ENCODE data around the gene IL17RC.
"Not testable (repeated sequence)": the region's sequence is repeated elsewhere in the genome, so short reads cannot be mapped to it uniquely, and the experiment has no call there.

Gene IL17RC

DNA sequence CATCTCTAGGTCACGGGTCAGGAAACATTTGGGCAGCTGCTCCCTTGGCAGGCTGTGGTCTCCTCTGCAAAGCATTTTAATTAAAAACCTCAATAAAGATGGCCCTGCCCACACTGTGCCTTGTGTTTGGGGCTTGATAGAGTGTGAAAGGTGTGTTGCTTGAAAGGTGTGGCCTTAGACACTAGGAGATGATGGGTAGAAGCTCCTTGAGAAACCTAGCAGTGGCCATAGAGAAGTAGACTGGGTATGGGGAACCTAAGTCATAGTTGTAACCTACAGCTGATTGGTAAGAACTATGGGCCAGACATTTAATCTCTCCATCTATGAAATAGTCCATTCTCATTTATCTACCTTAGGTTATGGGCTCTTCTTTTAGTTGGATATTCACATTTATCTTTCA lies 23.2 kb upstream of the IL17RC start:
- DNase-seq (ENCODE audit: low spot score): no peak

DNA sequence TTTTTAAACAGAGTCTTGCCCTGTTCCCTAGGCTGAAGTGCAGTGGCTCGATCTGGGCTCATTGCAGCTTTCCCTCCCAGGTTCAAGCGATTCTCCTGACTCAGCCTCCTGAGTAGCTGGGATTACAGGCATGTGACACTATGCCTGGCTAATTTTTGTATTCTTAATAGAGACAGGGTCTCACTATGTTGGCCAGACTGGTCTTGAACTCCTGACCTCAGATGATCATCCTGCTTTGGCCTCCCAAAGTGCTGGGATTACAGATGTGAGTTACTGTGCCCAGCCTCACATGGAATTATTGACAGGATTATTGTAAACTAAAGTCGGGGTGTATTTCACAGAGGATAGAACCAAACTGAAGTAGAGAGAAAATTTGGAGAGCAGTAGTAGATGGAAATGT lies 21.2 kb upstream of the IL17RC start:
- not testable (repeated sequence) for DNase-seq (ENCODE audit: low spot score)

DNA sequence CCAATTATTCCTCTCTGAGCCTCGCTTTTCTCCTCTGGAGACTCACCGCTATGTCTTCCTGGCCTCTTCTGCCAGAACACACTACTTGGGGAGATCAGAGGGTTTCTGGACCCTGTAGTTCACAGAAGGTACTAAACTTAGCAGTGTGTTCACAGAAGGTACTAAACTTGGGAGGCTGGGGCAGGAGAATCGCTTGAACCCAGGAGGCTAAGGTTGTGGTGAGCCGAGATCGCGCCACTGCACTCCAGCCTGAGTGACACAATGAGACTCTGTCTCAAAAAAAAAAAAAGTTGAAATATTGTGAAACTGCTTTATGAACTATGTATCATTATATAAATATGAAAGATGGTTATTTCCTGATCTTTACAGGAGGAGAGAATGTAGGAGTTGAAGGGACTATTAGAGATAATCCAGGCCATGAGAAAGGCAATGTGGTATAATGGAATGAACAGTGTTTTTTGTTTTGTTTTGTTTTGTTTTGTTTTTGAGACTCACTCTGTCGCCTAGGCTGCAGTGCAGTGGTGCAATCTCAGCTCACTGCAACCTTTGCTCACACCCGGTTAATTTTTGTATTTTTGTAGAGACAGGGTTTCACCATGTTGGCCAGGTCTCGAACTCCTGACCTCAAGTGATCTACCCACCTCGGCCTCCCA lies 20.0 kb upstream of the IL17RC start:
- DNase-seq (ENCODE audit: low spot score): not testable (repeated sequence)

DNA sequence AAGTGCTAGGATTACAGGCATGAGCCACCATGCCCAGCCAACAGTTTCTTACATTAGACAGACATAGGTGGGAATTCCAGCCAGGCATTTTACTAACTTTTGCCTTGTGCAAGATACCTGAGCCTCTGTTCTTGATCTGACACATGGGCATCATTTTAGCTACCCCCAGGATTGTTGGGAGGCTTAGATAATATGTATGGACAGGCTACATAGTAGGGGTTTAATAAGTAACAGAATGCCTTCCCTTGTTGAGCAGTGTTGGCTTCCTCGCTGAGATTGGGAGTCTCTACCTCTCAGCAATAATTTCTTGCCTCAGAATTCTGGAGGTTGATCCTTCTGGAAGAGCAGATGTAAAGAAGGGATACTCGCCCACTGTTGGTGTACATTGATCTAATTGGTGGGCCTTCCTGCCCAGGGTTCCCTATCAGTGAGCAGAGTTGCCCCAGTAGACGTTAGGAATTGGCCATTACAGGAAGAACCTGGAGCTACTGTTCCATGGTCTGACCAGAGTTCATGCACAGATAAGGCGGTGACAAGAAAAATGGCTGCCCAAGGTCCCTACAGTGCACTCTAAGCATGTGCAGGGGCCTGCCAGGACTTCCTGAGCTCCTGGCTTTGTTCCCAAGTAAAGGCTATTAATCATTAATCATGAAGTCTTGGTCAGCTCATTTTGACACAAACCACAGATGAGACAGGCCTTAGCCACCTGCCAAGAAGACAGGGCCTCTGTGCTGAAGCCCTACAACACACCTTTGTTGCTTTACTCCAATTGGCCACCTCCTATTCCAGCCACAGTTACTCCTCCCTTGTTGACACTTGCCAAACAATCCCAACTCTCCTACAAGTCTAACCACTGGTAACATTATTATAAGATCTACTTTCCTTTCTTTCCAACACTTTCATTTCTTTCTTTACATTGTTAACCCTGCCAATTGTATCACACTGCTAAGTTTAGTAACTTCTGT lies 19.2 kb upstream of the IL17RC start:
- DNase-seq (ENCODE audit: low spot score): no peak

DNA sequence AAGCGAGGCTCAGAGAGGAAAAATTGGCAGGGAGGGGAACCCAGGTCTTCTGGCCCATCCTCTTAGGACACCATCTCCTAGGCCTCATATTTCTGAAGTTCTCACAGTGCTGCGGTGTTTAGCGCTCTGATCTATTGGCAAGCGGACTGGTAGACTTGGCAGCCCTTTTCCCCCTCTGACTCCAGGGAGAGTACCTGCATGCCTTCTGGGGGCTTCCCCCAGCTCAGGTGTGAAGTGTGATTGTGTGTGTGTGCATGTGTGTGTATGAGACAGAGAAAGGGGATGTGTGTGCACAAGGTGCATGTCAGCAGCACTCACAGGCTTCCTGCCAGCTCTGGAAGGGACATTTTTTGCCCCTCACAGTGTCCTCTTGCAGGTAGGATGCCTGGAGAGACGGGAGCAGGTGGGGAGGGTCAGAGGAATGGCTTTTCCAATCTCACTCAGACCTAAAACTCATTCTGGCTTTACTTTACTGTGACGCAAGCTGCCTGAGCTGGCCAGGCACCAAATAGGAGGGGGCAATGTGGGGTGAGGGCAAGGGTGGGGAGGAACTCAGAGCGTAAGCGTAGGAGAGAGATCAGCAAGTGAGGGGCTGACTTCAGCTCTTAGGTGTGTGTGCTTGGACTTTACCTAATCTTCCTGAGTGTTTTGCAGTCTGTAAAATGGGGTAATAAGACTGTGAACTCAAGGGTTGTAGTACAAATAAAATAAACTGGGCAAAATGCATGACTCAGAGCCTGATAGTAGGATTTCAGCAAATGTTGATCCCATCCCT lies 18.2 kb upstream of the IL17RC start:
- no peak for DNase-seq (ENCODE audit: low spot score)

DNA sequence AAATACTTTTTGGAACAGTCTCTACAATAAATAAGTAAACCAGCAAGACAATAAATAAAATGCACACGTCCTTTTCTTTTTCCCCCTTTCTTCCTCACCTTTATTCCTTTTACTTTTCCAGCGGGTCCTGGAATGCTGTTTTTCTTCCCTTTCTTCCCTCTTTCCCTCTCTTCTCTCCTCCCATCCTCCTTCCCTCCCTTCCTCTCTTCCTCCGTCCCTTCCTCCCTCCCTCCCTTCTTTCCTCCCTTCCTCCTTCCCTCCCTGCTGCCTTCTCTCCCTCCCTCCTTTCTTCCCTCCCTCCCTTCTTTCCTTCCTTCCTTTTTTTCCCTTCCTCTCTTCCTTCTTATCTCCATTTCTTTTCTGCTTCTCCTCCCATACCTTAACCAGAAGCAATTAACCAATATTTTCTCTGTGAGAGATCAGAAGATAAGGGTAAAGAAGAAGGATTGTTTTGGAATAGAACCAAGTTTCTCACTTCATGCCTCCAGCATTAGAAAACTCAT lies 17.6 kb upstream of the IL17RC start:
- no peak for DNase-seq (ENCODE audit: low spot score)

DNA sequence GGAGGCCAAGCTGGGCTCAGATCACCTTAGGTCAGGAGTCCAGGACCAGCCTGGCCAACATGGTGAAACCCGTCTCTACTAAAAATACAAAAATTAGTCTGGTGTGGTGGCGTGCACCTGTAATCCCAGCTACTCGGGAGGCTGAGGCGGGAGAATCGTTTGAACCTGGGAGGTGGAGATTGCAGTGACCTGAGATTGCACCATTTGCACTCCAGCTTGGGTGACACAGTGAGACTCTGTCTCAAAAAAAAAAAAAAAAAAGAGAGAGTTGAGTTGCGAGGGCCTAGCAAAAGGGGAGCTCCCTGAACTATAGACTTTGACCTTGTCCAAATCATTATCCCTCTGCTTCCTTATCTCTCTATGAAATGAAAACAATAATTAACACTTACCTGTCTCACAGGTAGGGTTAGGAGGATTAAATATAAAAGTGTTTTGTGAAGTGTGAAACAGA lies 15.9 kb upstream of the IL17RC start:
- not testable (repeated sequence) for DNase-seq (ENCODE audit: low spot score)

DNA sequence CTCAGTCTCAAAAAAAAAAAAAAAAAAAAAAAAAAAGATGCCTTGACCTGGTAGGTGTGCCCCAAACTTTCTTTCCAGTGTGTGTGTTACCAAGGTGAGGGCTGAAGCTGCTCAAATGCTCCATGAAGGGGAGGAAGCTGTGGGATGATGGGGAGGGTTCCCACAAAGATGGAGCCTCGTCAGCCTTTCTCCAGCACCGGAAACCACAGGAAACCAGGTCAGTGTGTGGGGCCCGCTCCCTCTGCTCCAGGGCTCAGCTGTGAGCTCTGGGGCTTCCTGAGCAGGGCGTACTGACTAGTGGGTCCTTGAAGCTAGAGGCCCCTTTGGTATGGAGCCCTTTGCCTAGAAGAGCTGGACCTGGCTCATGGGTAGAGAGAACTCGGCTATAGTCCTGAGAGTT lies 14.9 kb upstream of the IL17RC start:
- peak; percentile 30 for DNase-seq (ENCODE audit: low spot score)

DNA sequence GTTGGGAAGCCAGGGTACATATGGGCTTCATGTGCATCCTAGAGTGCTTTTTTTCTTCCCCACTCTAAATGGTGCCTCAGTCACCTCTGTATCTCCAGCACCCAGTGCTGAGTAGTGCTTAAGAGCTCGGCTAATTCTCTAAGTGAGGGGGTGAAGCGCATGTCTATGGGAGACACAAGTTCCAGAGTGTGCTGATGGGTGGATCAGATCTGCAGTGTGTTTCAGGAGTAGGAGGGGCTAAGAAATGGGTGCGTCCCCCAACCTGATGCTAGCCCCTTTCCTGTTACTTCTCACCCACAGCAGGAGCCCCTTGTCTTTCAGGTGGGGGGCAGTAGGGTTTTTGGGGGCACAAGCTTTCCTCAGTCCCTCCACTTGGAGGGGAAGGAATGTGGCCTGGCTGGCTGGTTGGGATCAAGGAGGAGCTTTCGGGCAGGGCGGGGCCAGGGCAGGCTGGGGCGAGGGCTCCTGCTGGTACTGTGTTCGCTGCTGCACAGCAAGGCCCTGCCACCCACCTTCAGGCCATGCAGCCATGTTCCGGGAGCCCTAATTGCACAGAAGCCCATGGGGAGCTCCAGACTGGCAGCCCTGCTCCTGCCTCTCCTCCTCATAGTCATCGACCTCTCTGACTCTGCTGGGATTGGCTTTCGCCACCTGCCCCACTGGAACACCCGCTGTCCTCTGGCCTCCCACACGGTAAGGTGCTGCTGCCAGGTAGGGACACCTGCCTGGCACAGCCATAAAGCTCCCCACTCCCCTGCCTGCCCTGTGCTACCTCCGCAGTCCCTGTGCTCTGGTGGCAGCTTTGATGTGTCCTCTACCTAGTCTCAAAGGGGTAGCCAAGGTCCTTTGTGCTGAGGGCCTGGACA lies 14.3 kb upstream of the IL17RC start, which contains the start of gene IL17RE:
Gene IL17RE (plus strand): TSS at position 477 of the 866 bp plus-strand sequence. CDS start 85 bp downstream, at position 562.
- no peak for DNase-seq (ENCODE audit: low spot score)

DNA sequence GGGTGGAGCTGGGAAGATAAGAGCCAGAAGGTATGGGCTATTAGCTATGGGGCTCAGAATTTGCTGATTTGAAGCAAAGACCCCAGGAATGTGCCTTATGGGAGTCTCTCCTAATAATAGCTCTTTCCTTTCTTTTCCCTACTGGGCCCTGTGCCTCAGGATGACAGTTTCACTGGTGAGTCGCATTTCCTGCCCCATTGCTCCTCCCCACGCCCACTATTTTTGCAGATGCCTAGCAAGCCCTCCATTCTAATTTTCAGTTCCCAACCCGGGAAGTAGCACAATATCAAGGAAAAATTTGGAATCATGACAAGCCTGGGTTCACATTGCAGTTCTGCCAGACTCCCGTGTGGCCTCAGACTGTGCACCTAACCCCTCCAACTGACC lies 13.7 kb upstream of the IL17RC start:
- DNase-seq (ENCODE audit: low spot score): no peak

DNA sequence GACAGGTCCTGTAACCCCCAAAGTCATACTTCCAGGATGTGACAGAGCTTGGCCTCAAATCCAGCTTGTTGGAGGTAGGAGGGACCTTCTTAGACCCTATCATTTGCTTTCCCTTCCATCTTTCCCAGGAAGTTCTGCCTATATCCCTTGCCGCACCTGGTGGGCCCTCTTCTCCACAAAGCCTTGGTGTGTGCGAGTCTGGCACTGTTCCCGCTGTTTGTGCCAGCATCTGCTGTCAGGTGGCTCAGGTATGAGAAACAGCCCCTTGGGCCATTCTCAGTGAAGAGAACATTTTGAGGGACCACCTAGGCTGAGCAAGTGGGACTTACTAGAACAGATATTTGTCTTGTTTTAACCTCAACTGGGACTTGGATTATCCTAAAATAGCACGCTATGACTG lies 13.0 kb upstream of the IL17RC start:
- no peak for DNase-seq (ENCODE audit: low spot score)

DNA sequence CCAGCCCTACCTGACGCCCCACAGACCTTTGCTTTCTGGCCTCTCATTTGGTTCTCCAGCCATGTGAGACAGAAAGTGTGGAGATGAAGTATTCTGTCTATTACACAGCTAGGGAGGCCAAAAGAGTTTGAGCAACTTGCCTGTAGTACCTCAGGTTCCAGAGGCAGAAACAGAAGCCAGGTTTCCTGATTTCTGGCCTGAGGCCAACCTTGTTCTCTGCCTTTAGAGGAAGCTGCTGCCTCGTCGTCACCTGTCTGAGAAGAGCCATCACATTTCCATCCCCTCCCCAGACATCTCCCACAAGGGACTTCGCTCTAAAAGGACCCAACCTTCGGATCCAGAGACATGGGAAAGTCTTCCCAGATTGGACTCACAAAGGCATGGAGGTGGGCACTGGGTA lies 10.4 kb upstream of the IL17RC start:
- DNase-seq (ENCODE audit: low spot score): no peak

DNA sequence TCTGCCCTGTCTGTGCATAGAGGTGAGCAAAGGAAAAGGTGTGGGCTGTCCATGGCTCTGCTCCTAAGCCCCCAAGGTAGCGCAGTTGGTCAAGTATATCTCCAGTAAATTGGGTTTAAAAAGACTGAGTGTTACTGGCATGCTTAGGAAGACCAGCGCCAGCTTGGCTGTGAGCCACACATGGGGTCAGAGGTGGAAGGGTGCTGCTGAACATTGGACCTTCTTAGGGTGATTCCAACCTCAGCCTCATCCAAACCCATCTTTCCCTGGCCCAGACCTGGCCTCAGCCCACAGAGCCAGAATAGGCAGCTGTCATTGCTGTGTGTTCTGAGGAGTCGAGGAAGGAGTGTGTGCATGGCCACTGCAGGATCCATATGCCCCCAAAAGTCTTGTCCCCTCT lies 8.6 kb upstream of the IL17RC start:
- DNase-seq (ENCODE audit: low spot score): no peak

DNA sequence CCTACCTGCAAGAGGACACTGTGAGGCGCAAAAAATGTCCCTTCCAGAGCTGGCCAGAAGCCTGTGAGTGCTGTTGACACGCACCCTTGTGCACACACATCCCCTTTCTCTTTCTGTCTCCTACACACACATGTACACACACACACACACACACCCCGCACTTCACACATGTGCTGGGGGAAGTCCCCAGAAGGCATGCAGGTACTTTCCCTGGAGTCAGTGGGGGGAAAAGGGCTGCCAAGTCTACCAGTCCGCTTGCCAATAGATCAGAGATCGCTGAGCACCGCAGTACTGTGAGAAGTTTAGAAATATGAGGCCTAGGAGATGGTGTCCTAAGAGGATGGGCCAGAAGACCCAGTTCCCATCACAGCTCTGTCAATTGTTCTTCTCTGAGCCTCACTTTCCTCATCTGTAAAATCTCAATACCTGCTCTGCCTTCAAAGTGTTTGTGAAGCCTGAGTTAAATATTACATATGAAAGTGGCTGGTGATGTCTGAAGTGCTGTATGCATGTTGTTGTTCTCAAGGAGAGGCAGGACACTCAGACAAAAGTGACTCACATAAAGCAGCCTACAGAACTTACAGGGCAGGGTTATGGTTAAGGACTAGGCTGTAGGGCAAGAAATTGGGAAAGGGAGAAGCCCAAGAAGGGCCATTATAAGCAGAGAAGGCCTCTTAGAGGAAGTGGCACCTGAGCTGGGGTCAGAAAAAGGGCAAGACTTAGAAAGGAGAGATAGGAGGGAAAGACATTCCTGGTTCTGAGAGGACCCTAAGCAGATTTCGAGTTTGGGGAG lies 7.5 kb upstream of the IL17RC start:
- DNase-seq (ENCODE audit: low spot score): no peak

DNA sequence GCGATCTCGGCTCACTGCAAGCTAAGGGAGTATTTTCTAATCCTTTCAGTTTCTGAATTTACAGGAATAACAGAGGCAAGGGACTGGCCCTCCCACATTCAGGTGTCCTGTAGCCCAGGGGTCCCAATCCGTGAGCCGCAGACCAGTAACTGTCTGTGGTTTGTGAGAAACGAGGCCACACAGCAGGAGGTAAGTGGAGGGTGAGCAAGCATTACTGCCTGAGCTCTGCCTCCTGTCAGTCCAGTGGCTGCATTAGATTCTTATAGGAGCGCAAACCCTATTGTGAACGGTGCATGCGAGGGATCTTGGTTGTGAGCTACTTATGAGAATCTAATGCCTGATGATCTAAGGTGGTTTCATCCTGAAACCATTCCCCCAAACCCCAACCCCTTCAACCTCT lies 5.0 kb upstream of the IL17RC start:
- no peak for DNase-seq (ENCODE audit: low spot score)

DNA sequence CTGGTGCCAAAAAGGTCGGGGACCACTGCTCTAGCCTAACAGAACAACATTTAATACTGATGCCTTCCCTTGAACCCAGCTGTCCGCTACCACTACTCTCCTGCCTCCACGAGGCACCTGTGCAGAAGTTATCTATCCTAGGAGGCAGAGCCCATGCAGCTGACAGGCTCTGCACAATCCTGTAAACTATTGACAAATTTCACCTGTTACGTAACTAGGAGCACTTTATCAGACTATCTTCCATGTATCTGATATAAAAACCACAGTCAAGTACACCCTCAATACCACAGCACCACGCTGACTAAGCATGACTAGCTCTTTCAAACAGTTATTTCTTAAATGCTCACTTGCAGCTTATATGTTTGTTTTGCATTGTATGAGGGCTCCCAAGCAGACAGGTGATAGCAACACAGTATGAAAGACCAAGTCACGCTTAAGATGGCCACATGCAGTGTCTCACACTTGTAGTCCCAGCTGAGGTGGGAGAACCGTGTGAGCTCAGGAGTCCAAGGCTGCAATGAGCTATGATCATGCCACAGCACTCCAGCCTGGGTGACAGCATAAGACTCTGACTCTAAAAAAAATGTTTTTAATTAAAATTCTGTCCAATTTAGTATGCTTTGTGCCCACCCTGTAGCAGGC lies 4.5 kb upstream of the IL17RC start:
- peak; percentile 47 for DNase-seq (ENCODE audit: low spot score)

DNA sequence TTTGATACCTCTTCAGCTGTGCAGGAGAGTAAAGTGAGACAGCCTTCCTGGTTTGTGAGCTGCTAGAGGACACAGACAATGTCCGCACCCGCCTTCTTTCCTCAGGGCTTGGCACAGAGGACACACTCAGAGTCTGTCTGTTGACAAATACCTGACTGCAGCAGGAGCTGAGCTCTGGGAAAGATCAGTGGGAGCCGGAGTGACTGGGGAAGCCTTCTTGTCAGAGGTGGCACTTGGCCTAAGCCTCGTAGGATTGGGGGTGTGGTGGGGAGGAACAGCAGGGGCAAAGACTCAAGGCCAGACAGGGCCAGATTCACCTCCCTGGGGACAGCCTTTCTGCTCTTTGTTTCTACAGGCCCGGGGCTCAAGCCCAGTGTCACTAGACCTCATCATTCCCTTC lies 3.3 kb upstream of the IL17RC start:
- no peak for DNase-seq (ENCODE audit: low spot score)

DNA sequence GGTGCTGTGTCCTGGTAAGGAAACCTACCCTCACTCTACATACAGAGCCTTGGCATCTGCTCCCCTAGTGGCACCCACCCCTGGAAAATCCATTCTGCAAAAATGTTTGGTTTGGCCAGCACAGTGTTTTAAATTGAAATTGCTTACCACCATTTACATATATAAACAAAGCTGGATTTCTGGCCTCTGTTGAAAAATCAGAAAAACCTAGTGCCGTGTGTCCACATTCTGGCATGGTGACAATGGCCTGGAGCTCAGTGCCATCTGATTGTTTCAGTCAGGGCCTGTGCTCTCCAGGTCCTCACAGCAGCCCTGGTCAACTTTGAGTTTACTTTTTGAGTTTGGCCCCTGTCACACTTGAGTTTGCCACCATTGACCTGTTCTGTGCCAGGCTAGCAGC lies 2.9 kb upstream of the IL17RC start:
- no peak for DNase-seq (ENCODE audit: low spot score)

DNA sequence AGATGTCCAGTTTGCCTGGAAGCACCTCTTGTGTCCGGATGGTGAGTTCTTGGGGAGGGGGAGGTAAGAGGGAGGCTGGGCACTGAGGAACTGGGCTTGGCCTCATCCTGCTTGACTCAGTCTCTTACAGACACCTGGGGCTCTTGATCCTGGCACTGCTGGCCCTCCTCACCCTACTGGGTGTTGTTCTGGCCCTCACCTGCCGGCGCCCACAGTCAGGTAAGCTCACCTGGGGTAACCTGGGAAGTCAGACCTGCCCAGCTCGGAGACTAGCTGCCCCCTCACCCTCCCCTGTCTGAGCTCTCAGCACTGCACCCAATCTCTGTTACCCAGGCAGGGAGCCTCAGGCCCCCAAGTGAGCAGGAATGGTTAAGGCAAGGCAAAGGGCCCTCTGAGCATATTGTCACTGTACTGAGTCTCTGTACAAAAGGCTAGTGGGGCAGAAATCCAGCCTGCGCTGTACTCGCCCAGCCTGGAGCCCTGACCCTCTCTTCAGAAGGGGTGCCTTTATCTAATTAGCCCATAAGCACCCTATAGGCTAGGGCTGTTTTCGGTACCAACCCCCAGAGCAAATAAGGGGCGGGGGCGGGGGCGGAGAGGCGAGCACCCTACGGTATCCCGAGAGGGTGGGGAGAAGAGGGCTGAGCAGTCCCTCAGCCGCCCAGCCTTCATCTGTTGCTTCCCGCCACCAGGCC lies 2.2 kb upstream of the IL17RC start:
- no peak for DNase-seq (ENCODE audit: low spot score)

Measured in CD4-positive, alpha-beta T cell treated with Interleukin-6 at 100 ng/mL for 8 hours (primary cell).